SK-N-SH (cell line): Measurements from ENCODE around the gene PPP2R3A. TPM values are rescaled to one million over a fixed set of nuclear protein-coding genes. Genes with fewer than 3 reads are reported as not detected.

Source experiments
- CTCF ChIA-PET: fragments of 300-600, 350-600 bp; formaldehyde crosslinking; extraction: SDS; loops from one replicate; lab custom pipeline; 2021; lab: Yijun Ruan, JAX
- POLR2A ChIA-PET: fragments of 350-600 bp; sonication (Branson Sonifier 250); formaldehyde crosslinking; extraction: SDS; loops from one replicate; lab custom pipeline; 2020; ENCODE audit warnings: antibody characterized with exemption, inconsistent platforms; lab: Yijun Ruan, JAX
- DNase-seq: peaks from one replicate; pipeline ENCODE4 v3.0.0; 2012
- H2AFZ ChIP-seq: fragments of 200-600 bp; sonication (generic); 2 replicates; pipeline ENCODE4 v1.8.1; 2016; ENCODE audit warnings: antibody characterized with exemption, mild to moderate bottlenecking, low read depth
- H3F3A ChIP-seq: fragments of 200-600 bp; sonication (generic); replicated peaks from 2 replicates; pipeline ENCODE3; 2016; ENCODE audit warnings: antibody characterized with exemption, mild to moderate bottlenecking; ENCODE audit not compliant: insufficient read depth
- H3K27ac ChIP-seq, 2 experiments: fragments of 200-500 bp in 1 of 2; fragments of 200-600 bp in 1 of 2; sonication (Bioruptor generic) in 1 of 2; sonication (generic), shearing (Covaris generic) in 1 of 2; 2 replicates each; pipeline versions ENCODE4 v1.5.1 to v1.6.1; 2014 to 2016; ENCODE audit warnings: low read depth in 2 of 2, inconsistent platforms in 1 of 2, low read length in 1 of 2, mild to moderate bottlenecking in 1 of 2, mixed read lengths in 1 of 2
- H3K27me3 ChIP-seq: fragments of 200-600 bp; sonication (generic), shearing (Covaris generic); 2 replicates; pipeline ENCODE4 v1.6.1; 2016; ENCODE audit warnings: mixed run types; ENCODE audit not compliant: insufficient read depth
- H3K36me3 ChIP-seq, 2 experiments: fragments of 200-500 bp in 1 of 2; fragments of 200-600 bp in 1 of 2; sonication (Bioruptor generic) in 1 of 2; sonication (generic) in 1 of 2; replicated peaks in 1 of 2; 2 replicates each; pipeline versions ENCODE3 to v1.5.1; 2014 to 2016; ENCODE audit warnings: low read length in 1 of 2, mild to moderate bottlenecking in 1 of 2; ENCODE audit not compliant: insufficient read depth in 2 of 2, control insufficient read depth in 1 of 2
- H3K4me1 ChIP-seq, 2 experiments: fragments of 200-500 bp in 1 of 2; fragments of 200-600 bp in 1 of 2; sonication (Bioruptor generic) in 1 of 2; sonication (generic), shearing (Covaris generic) in 1 of 2; 2 replicates each; pipeline versions ENCODE4 v1.5.1 to v1.6.1; 2014 to 2016; ENCODE audit warnings: low read depth in 1 of 2, low read length in 1 of 2, mixed run types in 1 of 2; ENCODE audit not compliant: insufficient read depth in 2 of 2, control insufficient read depth in 1 of 2
- H3K4me2 ChIP-seq: fragments of 200-600 bp; sonication (generic), shearing (Covaris generic); 2 replicates; pipeline ENCODE4 v1.6.1; 2017; ENCODE audit warnings: mixed run types
- H3K4me3 ChIP-seq, 2 experiments: fragments of 200-500 bp in 1 of 2; fragments of 200-600 bp in 1 of 2; sonication (Bioruptor generic) in 1 of 2; sonication (generic), shearing (Covaris generic) in 1 of 2; 2 replicates each; pipeline versions ENCODE4 v1.5.1 to v1.8.1; 2014 to 2016; ENCODE audit warnings: low read depth in 2 of 2, inconsistent platforms in 1 of 2, low read length in 1 of 2, mild to moderate bottlenecking in 1 of 2, mixed read lengths in 1 of 2, moderate library complexity in 1 of 2
- H3K79me2 ChIP-seq: fragments of 200-600 bp; sonication (generic); 2 replicates; pipeline ENCODE4 v1.8.1; 2017; ENCODE audit warnings: mild to moderate bottlenecking; ENCODE audit not compliant: insufficient read depth
- H3K9ac ChIP-seq: fragments of 200-600 bp; sonication (generic); 2 replicates; pipeline ENCODE4 v1.6.1; 2017; ENCODE audit warnings: mixed run types
- H3K9me2 ChIP-seq: fragments of 200-600 bp; sonication (generic); 2 replicates; pipeline ENCODE4 v1.6.1; 2017; ENCODE audit warnings: mixed run types
- H3K9me3 ChIP-seq: fragments of 200-600 bp; sonication (generic); 2 replicates; pipeline ENCODE4 v1.6.1; 2017; ENCODE audit warnings: mixed run types, mild to moderate bottlenecking, moderate library complexity
- H4K20me1 ChIP-seq: fragments of 200-600 bp; sonication (generic); 2 replicates; pipeline ENCODE4 v1.6.1; 2017; ENCODE audit warnings: mild to moderate bottlenecking, mixed run types; ENCODE audit not compliant: insufficient read depth
- CHD2 ChIP-seq: fragments of 150-350 bp; IDR thresholded peaks from 2 replicates; pipeline ENCODE4 v1.6.1; 2018; ENCODE audit warnings: low read length; ENCODE audit not compliant: partially characterized antibody
- ELF1 ChIP-seq: IDR thresholded peaks from 2 replicates; pipeline ENCODE4 v1.4.0; 2012
- EP300 ChIP-seq, 2 experiments: IDR thresholded peaks; 2 replicates each; pipeline versions ENCODE4 v1.4.0 to v1.6.1; 2012; ENCODE audit warnings: borderline replicate concordance in 1 of 2, low read depth in 1 of 2, low read length in 1 of 2
- EZH2phosphoT487 ChIP-seq: fragments of 200-600 bp; sonication (generic); IDR thresholded peaks from 2 replicates; pipeline ENCODE4 v1.6.1; 2017; ENCODE audit warnings: low read depth, mixed run types, mild to moderate bottlenecking, antibody characterized with exemption, moderate library complexity, borderline replicate concordance
- FOSL2 ChIP-seq: IDR thresholded peaks from 2 replicates; pipeline ENCODE4 v1.4.0; 2012; ENCODE audit warnings: low read depth, mild to moderate bottlenecking, moderate library complexity, borderline replicate concordance
- FOXJ3 ChIP-seq: sonication (generic); formaldehyde crosslinking; IDR thresholded peaks from 2 replicates; pipeline ENCODE4 v1.5.1; 2020; ENCODE audit warnings: mild to moderate bottlenecking, missing genetic modification reagents
- FOXM1 ChIP-seq: IDR thresholded peaks from 2 replicates; pipeline ENCODE4 v1.4.0; 2012; ENCODE audit warnings: low read depth, mild to moderate bottlenecking
- GATA2 ChIP-seq: sonication (generic); formaldehyde crosslinking; IDR thresholded peaks from 2 replicates; pipeline ENCODE4 v1.5.0; 2020; ENCODE audit warnings: mild to moderate bottlenecking, missing genetic modification reagents
- JUND ChIP-seq: IDR thresholded peaks from 2 replicates; pipeline ENCODE4 v1.4.0; 2012
- MXI1 ChIP-seq: IDR thresholded peaks from 2 replicates; pipeline ENCODE4 v1.6.1; 2012; ENCODE audit warnings: mild to moderate bottlenecking, low read depth, low read length, improper control_type of control experiment
- NFIC ChIP-seq: IDR thresholded peaks from 2 replicates; pipeline ENCODE4 v1.4.0; 2012; ENCODE audit warnings: borderline replicate concordance
- NRF1 ChIP-seq: IDR thresholded peaks from 2 replicates; pipeline ENCODE4 v1.6.1; 2012; ENCODE audit warnings: low read depth, mild to moderate bottlenecking, low read length
- RAD21 ChIP-seq: IDR thresholded peaks from 2 replicates; pipeline ENCODE4 v1.6.1; 2012; ENCODE audit warnings: mild to moderate bottlenecking, low read length
- RCOR1 ChIP-seq: fragments of 150-350 bp; IDR thresholded peaks from 2 replicates; pipeline ENCODE4 v1.6.1; 2017; ENCODE audit warnings: antibody characterized with exemption, low read length
- SMC3 ChIP-seq: IDR thresholded peaks from 2 replicates; pipeline ENCODE4 v1.6.1; 2012; ENCODE audit warnings: low read depth, low read length, improper control_type of control experiment
- TAF1 ChIP-seq: IDR thresholded peaks from 2 replicates; pipeline ENCODE4 v1.6.1; 2012; ENCODE audit warnings: low read depth, mild to moderate bottlenecking, low read length, moderate library complexity, borderline replicate concordance
- TCF12 ChIP-seq: IDR thresholded peaks from 2 replicates; pipeline ENCODE4 v1.4.0; 2012
- TEAD4 ChIP-seq: IDR thresholded peaks from 2 replicates; pipeline ENCODE4 v1.4.0; 2012; ENCODE audit warnings: mild to moderate bottlenecking, borderline replicate concordance; ENCODE audit not compliant: insufficient read depth
- YY1 ChIP-seq: IDR thresholded peaks from 2 replicates; pipeline ENCODE4 v1.4.0; 2012; ENCODE audit warnings: low read depth, mild to moderate bottlenecking
- WGBS: methylation state at CpG from one replicate; pipeline ENCODE4 v1.1.6; 2017; ENCODE audit warnings: low lambda C conversion rate; 5-methylcytosine and 5-hydroxymethylcytosine counted together
- polyA plus RNA-seq, 3 experiments: library from polyadenylated mRNA; depleted of rRNA; stranded (reverse); fragments of >200 nt; gene quantifications; 2 replicates each; pipeline ENCODE4 v1.2.3, GENCODE V29; 2012
- TF ChIP-seq, protein P1 (sequence below): fragments of 150-350 bp; IDR thresholded peaks from 2 replicates; pipeline ENCODE4 v1.6.1; 2016; ENCODE audit warnings: mild to moderate bottlenecking, low read depth, low read length
- TF ChIP-seq, protein P2 (sequence below): IDR thresholded peaks from 2 replicates; pipeline ENCODE4; 2012

Gene PPP2R3A
- polyA plus RNA-seq, 1 of the 3 experiments (the other 2 are of a cell fraction): 3.9 TPM

DNA sequence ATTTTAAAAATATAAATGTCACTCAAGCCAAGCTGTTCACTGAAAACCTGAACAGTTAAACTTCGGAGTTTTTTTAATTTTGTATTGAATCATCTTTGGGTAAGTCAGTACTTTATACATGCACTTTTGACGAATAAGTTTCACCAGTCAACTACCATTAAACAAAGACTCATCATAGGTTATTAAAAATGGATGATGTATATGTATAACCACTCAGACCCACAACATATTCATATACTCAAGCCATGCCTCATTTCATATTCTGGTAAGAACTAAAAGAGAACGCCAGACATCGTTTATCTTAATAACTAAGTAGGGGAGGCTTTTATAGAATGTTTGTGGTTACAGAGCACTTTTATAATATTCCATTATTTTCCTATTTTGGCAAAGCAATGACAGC, 212.3 kb downstream of the PPP2R3A start:
- Histone ChIP-seq H3K9me2 (no peaks in the 10 kb centered on the region), H2AFZ (no peak overlapping the region), H3K4me2 (no peak overlapping the region), H3K4me1 (peaks cover 0 to 17% of the 10 kb centered on the region in 2 experiments; a peak in 2 of 4 replicates), H3K79me2 (peaks cover 99% of the 10 kb centered on the region), H3K27ac (no peak overlapping the region), H3K9me3 (no peaks in the 10 kb centered on the region), H3K27me3 (no peaks in the 10 kb centered on the region), H3K9ac (no peak overlapping the region), H3K4me3 (no peak overlapping the region), H3F3A (peaks cover 3% of the 10 kb centered on the region), H3K36me3 (no peaks in the 10 kb centered on the region), H4K20me1 (peaks cover 98% of the 10 kb centered on the region)
- DNase-seq: no peak
- ChIA-PET POLR2A (no interaction called here), CTCF (no interaction called here)
- TF ChIP-seq TAF1 (no peak), FOSL2 (no peak), CHD2 (no peak), YY1 (no peak), SMC3 (no peak)
- WGBS: 85% methylated on average over 4 of the region's 4 CpGs

DNA sequence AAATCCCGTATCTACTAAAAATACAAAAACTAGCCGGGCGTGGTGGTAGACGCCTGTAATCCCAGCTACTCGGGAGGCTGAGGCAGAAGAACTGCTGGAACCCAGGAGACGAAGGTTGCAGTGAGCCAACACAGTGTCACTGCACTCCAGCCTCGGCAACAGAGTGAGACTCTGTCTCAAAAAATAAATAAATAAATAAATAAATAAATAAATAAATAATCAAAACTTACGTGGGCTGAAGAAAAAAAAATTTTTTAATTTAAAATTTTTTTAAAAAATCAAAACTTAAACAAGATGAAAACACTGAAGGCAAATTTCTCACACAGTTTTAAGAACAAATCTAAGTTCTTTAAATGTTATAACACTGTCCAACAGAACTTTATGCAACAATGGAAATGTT, 216.2 kb downstream of the PPP2R3A start:
- ChIA-PET POLR2A (no interaction called here), CTCF (no interaction called here)
- DNase-seq: no peak
- H2AFZ ChIP-seq: no peak overlapping the region
- H3K9me2 ChIP-seq: no peaks in the 10 kb centered on the region
- WGBS: 97% methylated on average over 8 of the region's 8 CpGs
- peaks cover 98% of the 10 kb centered on the region for H4K20me1 ChIP-seq
- H3K36me3 ChIP-seq: no peaks in the 10 kb centered on the region
- H3K4me2 ChIP-seq: no peak overlapping the region
- TF ChIP-seq FOSL2 (no peak), TAF1 (no peak), GATA2 (CRISPR knock-in tag) (no peak), SMC3 (no peak), FOXM1 (no peak), TCF12 (no peak), EP300 (IDR thresholded peaks at IDR 0.05; ENCODE audit: borderline replicate concordance in 1 of 2, low read depth in 1 of 2, low read length in 1 of 2) (no peak), NFIC (no peak), ELF1 (no peak), JUND (no peak), TEAD4 (no peak), RAD21 (no peak), FOXJ3 (no peak), NRF1 (no peak), MXI1 (no peak), EZH2phosphoT487 (no peak), RCOR1 (no peak)
- TF ChIP-seq, protein P1, sequence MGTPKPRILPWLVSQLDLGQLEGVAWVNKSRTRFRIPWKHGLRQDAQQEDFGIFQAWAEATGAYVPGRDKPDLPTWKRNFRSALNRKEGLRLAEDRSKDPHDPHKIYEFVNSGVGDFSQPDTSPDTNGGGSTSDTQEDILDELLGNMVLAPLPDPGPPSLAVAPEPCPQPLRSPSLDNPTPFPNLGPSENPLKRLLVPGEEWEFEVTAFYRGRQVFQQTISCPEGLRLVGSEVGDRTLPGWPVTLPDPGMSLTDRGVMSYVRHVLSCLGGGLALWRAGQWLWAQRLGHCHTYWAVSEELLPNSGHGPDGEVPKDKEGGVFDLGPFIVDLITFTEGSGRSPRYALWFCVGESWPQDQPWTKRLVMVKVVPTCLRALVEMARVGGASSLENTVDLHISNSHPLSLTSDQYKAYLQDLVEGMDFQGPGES: no peak
- TF ChIP-seq, protein P2, sequence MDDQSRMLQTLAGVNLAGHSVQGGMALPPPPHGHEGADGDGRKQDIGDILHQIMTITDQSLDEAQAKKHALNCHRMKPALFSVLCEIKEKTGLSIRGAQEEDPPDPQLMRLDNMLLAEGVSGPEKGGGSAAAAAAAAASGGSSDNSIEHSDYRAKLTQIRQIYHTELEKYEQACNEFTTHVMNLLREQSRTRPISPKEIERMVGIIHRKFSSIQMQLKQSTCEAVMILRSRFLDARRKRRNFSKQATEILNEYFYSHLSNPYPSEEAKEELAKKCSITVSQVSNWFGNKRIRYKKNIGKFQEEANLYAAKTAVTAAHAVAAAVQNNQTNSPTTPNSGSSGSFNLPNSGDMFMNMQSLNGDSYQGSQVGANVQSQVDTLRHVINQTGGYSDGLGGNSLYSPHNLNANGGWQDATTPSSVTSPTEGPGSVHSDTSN: no peak
- peaks cover 3 to 6% of the 10 kb centered on the region in 2 experiments; a peak in 2 of 4 replicates for H3K4me1 ChIP-seq
- H3K9me3 ChIP-seq: no peaks in the 10 kb centered on the region
- H3K27me3 ChIP-seq: no peaks in the 10 kb centered on the region
- no peak overlapping the region for H3K9ac ChIP-seq
- H3K79me2 ChIP-seq: peaks cover 99% of the 10 kb centered on the region
- H3K27ac ChIP-seq: no peak overlapping the region
- H3K4me3 ChIP-seq: no peak overlapping the region
- H3F3A ChIP-seq: peaks cover 4% of the 10 kb centered on the region
